Upper lobe of left lung (tissue), 4 donors: Measurements from ENCODE around the gene ADSL.

Source experiments
- CTCF ChIP-seq, 6 experiments: fragments of 450-650 bp in 4 of 6; fragments of 200-600 bp in 2 of 6; sonication (generic) in 2 of 6; IDR thresholded peaks; one replicate each; pipeline ENCODE4 v1.5.1; 2016 to 2019; ENCODE audit warnings: antibody characterized with exemption in 6 of 6
- EP300 ChIP-seq, 4 donors: sonication (generic); formaldehyde crosslinking; IDR thresholded peaks; one replicate each; pipeline ENCODE4 v1.5.1; 2017; ENCODE audit warnings: antibody characterized with exemption in 4 of 4, control low read depth in 2 of 4
- POLR2A ChIP-seq, 4 donors: fragments of 450-650 bp; IDR thresholded peaks; one replicate each; pipeline ENCODE4 v1.5.1; 2016 to 2017; ENCODE audit warnings: antibody characterized with exemption in 4 of 4, mild to moderate bottlenecking in 2 of 4
- POLR2AphosphoS5 ChIP-seq, 2 donors: sonication (generic); formaldehyde crosslinking; IDR thresholded peaks; one replicate each; pipeline ENCODE4 v1.5.1; 2017; ENCODE audit warnings: antibody characterized with exemption in 2 of 2

DNA sequence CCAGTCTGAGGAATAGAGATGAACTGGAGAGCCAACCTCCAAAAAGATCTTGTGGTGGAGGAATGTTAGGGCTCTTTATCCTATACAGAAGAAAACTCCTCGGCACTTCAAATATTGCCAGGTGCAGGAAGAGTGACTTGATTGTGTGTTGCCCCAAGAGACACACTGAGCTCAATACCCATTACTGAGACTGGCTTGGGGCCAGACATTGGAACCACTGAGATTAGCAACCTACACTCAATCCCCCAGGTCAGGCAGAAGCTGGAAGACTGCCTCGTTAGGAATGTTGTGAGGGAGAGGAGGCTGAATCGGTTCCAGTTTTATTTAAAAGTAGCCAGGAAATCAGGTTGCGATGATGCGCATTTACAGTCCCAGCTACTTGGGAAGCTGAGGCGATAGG, 21.7 kb downstream of the ADSL start:
- TF ChIP-seq CTCF (IDR thresholded peaks at IDR 0.05) = no peak
- TF ChIP-seq EP300 (IDR thresholded peaks at IDR 0.05) = no peak
- TF ChIP-seq POLR2AphosphoS5 (IDR thresholded peaks at IDR 0.05) = no peak
- no peak for TF ChIP-seq POLR2A (IDR thresholded peaks at IDR 0.05)
